Hepatocyte (in vitro differentiated cells): ENCODE data around the gene NHS.

Source experiments
- CTCF ChIP-seq: fragments of 200-600 bp; sonication (generic); IDR thresholded peaks from 2 replicates; pipeline ENCODE4 v1.5.1; 2016; ENCODE audit warnings: antibody characterized with exemption, mild to moderate bottlenecking; ENCODE audit not compliant: poor library complexity
- EZH2phosphoT487 ChIP-seq: fragments of 200-600 bp; sonication (generic); IDR thresholded peaks from one replicate; pipeline ENCODE4 v1.6.1; 2018; ENCODE audit warnings: antibody characterized with exemption, mild to moderate bottlenecking, low read depth, moderate library complexity; ENCODE audit not compliant: unreplicated experiment, severe bottlenecking

GRCh38 chrX:17605676-17606075 is 230.7 kb downstream of the NHS start:
- TF ChIP-seq CTCF (no peak), EZH2phosphoT487 (no peak)
